Measurements from ENCODE around the gene ALMS1.
"Not testable (repeated sequence)": the region's sequence is repeated elsewhere in the genome, so short reads cannot be mapped to it uniquely, and the experiment has no call there.

ALMS1 gene

GRCh38 chr2:73516033-73516432, 130.4 kb downstream of the ALMS1 start:
- DNase-seq (ENCODE audit: low read depth in 3 of 3): no peak

- DNase-seq (ENCODE audit: low read depth in 3 of 3): no peak
These were observed 143.1 kb downstream of the ALMS1 start for GRCh38 chr2:73528688-73529087.

DNA sequence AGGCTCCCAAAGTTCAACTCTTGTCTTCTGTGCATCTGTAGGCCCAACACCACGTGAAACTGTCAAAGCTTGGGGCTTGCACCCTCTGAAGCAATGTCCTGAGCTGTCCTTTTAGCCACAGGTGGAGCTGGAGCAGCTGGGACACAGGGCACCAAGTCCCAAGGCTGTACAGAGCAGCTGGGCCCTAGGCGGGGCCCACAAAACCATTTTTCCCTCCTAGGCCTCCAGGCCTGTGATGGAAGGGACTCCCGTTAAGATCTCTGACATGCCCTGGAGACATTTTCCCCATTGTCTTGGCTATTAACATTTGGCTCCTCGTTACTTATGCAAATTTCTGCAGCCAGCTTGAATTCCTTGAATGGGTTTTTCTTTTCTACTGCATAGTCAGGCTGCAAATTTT, 145.1 kb downstream of the ALMS1 start:
- DNase-seq (ENCODE audit: low read depth in 3 of 3): not testable (repeated sequence)

DNA sequence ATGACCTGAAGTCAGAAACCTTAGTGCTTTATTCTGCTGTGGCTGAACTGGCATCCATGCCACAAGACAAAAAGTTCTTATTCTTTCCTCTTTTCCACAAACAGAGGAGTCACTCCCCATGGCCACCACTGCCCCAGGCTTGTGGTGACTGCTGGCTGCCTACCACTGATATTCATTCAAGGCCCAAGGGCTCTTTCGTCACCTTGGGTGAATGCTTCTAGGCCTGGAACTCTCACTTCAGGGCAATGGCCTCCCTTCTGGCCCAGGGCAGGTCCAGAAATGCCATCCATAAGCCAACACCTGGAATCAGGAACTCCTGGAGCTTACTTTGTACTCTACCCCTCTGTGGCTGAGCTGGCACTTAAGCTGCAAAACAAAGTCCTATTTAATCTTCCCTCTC, 146.7 kb downstream of the ALMS1 start:
- no peak for DNase-seq (ENCODE audit: low read depth in 3 of 3)

DNA sequence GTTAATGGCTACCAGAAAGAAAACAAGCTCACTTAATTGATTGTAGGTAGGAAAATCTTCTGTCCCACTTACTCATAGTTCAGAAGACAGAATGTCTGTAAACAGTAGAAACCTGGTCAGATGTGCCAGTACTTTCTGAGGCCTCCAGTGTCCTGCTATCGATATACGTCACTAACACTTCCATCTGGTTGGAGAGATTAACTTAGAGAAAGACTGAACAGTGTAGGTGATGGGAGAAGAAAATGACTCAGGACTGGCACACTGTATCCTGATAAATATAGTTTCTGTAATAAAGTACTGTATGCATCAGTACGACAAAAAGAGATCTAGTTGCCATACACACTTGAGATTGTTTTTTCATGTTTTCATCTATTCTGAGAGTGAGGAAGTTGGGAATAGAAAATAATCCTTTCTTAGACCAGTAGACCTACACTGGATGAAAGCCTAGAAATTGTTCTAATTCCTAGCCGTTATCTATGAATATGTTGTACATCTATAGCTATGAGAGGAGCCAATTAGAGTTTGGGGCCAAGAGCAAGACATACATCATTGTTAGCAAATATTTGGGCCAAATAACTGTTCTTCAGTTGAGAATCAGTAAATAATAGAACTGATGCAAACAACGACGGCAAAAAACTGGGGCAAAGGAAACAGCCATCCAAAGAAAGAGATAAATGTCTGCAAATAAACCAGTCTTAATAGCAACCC, 150.7 kb downstream of the ALMS1 start:
- DNase-seq (ENCODE audit: low read depth in 3 of 3): no peak

DNA sequence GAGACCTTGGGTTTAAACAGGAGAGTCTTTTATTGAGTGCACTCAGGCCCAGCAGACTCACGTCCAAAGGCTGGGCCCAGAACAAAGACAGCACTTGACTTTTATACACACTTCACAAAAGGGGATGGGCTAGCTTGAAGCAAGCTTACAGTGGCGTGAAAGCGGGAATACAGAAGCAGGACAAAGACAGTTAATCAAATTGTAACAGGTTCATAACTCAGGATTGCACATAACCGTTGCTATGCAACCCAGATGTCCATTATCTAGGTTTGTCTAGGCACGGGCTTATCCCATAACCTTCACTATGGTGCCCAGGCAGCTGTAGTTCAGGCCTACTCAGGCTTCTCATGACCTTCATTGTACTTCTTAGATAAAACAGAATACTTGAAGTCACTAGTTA, 175.2 kb downstream of the ALMS1 start:
- not testable (repeated sequence) for DNase-seq (ENCODE audit: low read depth in 3 of 3)

- DNase-seq (ENCODE audit: low read depth in 3 of 3): no peak
These were observed 175.8 kb downstream of the ALMS1 start for GRCh38 chr2:73561422-73561821.

DNA sequence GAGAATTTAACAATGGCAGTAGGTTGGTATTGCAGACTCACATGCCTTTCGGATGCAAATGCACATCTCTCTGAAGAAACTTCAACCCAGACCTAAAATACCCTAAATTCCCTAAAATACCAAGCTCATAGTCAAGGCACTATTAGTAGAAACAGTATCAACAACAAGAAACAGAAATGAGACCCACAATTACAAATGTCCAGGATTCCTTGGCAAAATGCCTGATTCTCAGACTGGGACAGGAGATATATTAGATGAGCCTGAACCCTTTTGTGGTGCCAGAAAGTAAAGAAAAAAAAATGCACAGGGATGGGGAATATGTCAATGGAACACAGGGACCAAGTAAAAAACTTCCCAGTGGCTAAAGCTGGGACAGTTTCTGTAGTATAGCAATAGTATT, 179.3 kb downstream of the ALMS1 start:
- no peak for DNase-seq (ENCODE audit: low read depth in 3 of 3)

- DNase-seq (ENCODE audit: low read depth in 3 of 3): no peak
These were observed 180.7 kb downstream of the ALMS1 start for GRCh38 chr2:73566288-73566878.

- DNase-seq (ENCODE audit: low read depth in 3 of 3): no peak
These were observed 189.6 kb downstream of the ALMS1 start for GRCh38 chr2:73575261-73575660.

DNA sequence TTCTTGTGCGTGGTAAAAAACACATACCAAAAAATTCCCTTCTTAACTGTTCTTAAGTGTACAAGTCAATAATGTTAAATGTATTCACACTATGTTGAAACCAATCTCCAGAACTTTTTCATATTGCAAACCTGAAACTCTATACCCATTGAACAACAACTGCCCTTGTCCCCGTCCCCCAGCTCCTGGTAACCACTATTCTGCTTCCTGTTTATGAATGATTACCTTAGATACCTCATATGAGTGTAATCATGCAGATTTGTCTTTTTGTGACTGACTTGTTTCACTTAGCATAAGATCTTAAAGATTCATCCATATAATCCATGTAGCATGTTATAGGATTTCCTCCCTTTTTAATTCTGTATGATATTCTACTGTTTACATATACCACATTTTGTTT, 196.7 kb downstream of the ALMS1 start:
- no peak for DNase-seq (ENCODE audit: low read depth in 3 of 3)

- no peak for DNase-seq (ENCODE audit: low read depth in 3 of 3)
These were observed 202.5 kb downstream of the ALMS1 start for GRCh38 chr2:73588177-73588576.

- DNase-seq (ENCODE audit: low read depth in 3 of 3): no peak
These were observed 208.0 kb downstream of the ALMS1 start for GRCh38 chr2:73593680-73594079.

DNA sequence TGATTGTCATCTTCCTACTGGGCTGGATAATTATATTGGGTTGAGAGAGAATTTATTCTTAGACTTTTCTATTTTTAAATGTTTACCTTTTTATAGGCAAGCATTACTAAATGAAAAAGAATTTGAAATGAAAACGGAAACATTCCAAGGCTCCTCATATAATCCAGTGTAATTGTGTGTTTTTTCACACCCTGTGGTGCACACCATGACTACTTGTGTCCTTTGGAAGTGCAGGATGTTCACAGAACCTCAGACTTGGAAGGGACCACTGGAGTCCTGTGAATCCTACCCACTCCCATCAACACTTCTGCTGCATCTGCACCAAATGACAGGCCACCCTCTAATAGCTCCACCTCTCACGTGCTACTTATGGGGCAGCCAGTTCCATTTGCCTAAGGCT, 208.6 kb downstream of the ALMS1 start:
- DNase-seq (ENCODE audit: low read depth in 3 of 3): no peak

DNA sequence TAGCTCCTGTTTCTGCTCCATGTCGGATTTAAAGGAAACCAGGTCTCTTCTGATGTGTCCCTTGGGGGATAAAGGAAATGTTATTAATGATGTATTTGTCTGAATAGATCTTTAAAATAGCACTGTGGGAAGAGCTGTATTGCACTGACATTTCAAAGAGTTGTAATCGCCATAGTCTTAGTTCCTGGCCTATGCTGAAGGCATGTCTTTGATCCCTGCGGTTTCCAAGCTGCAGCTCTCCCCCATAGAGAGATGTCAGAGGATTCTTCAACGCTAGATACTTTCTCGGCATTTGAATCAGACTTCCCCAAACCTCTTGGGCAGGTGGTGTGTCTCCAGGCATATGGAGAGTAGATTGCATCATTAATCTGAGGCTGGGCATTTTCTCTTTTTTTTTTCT, 216.1 kb downstream of the ALMS1 start:
- no peak for DNase-seq (ENCODE audit: low read depth in 3 of 3)

DNA sequence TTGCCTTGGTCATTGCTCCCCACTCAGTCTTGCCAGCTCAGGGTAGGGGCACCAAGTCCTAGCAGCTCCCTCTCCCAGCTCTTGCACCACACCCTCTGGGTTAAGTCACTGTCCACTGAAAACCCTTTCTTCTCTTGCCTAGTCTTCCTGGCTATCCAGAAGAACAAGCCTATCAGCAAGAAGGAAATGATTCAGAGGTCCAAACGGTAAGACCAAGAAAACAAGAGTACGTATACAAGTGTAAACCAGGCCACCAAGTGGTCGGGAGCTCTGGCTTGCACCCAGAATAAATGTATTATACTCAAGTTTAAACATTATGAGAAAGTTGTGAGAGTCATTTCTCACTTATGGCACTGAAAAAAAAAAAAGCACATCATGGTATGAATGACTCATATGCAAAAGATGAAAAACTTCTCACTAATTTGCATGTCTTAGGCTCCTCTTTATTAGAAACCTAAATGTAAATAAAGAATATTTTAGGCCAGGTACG, 217.5 kb downstream of the ALMS1 start:
- not testable (repeated sequence) for DNase-seq (ENCODE audit: low read depth in 3 of 3)

- DNase-seq (ENCODE audit: low read depth in 3 of 3): not testable (repeated sequence)
These were observed 219.0 kb downstream of the ALMS1 start for GRCh38 chr2:73604589-73604988.

- no peak for DNase-seq (ENCODE audit: low read depth in 3 of 3)
These were observed 224.5 kb downstream of the ALMS1 start for GRCh38 chr2:73610111-73610510.

DNA sequence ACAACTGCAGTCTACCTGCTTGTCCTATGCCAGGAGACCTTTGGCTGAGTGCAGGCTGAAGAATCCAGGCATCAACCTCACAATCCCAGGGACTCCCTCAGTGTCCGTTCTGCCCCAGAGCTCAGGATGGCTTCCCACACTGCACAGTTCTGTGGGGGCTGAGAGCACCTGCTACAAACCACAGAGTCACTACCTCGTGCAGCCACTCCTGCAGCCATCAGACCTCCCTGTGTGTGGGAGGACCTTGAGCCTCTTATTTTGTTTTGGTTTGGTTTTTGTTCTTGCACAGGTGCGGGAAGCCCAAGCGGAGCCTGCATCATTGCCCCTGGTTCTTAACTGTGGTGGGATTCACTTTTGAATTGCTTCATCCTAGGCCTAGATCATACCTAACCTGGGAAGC, 225.6 kb downstream of the ALMS1 start:
- no peak for DNase-seq (ENCODE audit: low read depth in 3 of 3)

- no peak for DNase-seq (ENCODE audit: low read depth in 3 of 3)
These were observed 226.2 kb downstream of the ALMS1 start for GRCh38 chr2:73611867-73612266.

DNA sequence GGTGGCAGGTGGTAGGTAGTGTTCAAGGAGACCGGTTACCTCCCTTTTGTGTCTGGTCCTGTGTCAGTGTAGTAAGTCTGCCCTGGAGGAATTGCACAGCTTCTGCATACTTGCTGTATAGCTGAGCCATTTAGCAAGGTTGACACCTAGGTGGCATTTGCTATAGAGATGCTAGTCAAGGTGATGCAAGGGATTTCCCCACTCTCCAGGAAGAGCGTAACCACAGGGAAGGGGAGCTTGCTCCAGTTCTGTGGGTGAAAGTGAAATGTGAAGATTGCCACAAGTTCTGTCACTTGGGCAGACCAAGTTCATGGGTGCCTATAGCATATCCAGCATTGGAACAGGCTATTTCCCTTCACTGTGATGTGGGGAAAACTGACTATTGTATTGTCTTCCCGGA, 228.5 kb downstream of the ALMS1 start:
- DNase-seq (ENCODE audit: low read depth in 3 of 3): no peak

GRCh38 chr2:73614997-73615396, 229.4 kb downstream of the ALMS1 start:
- no peak for DNase-seq (ENCODE audit: low read depth in 3 of 3)

GRCh38 chr2:73619925-73620324, 234.3 kb downstream of the ALMS1 start:
- not testable (repeated sequence) for DNase-seq (ENCODE audit: low read depth in 3 of 3)

DNA sequence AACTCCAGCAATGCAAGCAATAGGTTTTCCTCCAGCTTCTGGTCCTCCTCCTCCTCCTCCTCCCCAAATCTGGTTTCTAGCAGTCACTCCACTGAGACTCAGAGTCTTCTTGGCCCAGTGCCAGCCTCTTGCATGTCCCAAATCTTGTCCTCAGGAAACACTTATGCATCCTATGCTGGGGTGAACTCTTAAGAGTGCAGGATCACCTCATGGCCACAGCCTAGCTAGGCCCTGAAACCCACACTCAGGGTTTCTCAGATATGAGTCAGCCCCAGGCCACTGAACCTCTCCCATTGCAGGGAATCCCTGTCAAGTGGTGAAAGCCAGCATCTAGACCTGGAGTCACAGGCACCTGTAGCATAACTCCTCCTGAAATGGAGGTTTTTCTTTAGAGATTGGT, 238.4 kb downstream of the ALMS1 start:
- DNase-seq (ENCODE audit: low read depth in 3 of 3): not testable (repeated sequence)
